Fibroblast of lung (primary cell): ENCODE measurements around the gene KLC1.

Source experiments
- CTCF ChIP-seq, 2 donors: IDR thresholded peaks in 1 of 2; conservative IDR thresholded peaks in 1 of 2; 1 replicate in 1 of 2; 2 replicates in 1 of 2; pipeline ENCODE4 v1.5.1; 2011 to 2012; ENCODE audit warnings: low read length in 2 of 2, control low read depth in 1 of 2, inconsistent platforms in 1 of 2, low read depth in 1 of 2, mild to moderate bottlenecking in 1 of 2
- EZH2 ChIP-seq: IDR thresholded peaks from 2 replicates; pipeline ENCODE4 v1.5.1; 2012; ENCODE audit warnings: low read length, control low read depth, mild to moderate bottlenecking; ENCODE audit errors: missing control alignments

DNA sequence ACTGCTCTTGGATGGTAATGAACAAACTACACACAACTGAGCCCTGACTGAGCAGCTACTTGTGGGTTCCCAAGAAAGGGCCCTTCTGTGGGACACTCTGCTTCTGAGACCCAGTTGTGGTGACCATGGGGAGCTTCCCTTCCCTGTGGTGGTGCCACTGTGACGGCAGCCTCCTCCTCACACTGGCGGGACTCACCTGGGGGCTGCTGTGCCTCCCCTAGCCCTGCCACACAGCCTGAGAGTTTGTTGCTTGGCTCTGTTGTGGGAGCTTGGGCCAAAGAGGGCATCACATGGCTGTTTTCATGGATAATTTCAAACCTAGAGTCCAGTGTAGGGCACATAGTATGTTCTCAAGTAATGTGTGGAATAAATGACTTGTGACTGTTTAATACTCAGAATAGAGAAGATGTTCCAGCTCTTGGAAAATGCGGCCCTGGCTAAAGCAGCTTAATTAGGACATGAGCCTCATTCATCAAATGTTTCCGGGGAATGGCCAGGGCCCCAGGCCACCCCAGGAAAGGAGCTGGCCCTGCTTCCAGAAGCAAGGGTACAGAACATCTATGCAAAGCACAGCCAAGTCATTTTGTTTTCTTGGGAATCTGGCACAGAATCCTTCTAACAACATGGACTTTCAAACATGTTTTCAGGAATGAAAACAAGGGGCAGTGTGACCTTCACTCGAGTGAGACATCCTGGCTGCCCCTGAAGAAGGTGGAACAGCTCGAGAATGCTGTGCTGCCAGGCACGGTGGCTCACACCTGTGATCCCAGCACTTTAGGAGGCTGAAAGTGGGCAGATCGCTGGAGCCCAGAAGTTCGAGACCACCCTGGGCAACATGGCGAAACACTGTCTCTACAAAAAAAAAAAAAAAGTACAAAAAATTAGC lies 107.8 kb downstream of the KLC1 start:
- TF ChIP-seq CTCF (conservative IDR thresholded peaks at IDR 0.05 in 1 of 2, IDR thresholded peaks at IDR 0.05 in 1 of 2; ENCODE audit: low read depth in 1 of 2, low read length in 2 of 2) (no peak), EZH2 (no peak)
